NCI-H1417 (cell line): ENCODE data around the gene ARHGAP9.
"Not testable (repeated sequence)": the region's sequence is repeated elsewhere in the genome, so short reads cannot be mapped to it uniquely, and the experiment has no call there.

Source experiments
- DNase-seq, 3 experiments: peaks; one replicate each; lab custom pipeline; 2025; lab: John Stamatoyannopoulos, UW

The ARHGAP9 gene

DNA sequence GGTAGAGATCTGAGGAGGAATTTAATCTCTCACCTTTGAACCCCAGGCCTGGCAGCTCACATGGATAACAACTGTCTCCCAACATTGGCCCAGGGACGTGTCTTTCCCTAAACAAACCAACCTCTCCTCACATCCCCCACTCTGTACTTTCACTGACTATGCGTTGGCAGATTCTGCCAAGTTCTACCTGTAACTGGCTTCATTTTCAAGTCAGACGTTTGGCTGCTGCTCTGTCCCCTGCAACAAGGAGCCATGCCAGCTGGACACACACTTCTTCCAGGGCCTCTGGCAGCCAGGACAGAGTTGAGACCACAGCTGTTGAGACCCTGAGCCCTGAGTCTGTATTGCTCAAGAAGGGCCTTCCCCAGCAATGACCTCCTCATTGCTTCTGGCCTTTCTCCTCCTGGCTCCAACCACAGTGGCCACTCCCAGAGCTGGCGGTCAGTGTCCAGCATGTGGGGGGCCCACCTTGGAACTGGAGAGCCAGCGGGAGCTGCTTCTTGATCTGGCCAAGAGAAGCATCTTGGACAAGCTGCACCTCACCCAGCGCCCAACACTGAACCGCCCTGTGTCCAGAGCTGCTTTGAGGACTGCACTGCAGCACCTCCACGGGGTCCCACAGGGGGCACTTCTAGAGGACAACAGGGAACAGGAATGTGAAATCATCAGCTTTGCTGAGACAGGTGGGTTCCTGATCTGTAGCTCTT, 45.0 kb downstream of the ARHGAP9 start, which contains the start of gene INHBC:
Gene INHBC (plus strand): TSS at position 268 of the 707 bp plus-strand sequence. CDS start 103 bp downstream, at position 371.
- no peak for DNase-seq

- DNase-seq = no peak
These were observed 46.3 kb downstream of the ARHGAP9 start for GRCh38 chr12:57433370-57433769.

DNA sequence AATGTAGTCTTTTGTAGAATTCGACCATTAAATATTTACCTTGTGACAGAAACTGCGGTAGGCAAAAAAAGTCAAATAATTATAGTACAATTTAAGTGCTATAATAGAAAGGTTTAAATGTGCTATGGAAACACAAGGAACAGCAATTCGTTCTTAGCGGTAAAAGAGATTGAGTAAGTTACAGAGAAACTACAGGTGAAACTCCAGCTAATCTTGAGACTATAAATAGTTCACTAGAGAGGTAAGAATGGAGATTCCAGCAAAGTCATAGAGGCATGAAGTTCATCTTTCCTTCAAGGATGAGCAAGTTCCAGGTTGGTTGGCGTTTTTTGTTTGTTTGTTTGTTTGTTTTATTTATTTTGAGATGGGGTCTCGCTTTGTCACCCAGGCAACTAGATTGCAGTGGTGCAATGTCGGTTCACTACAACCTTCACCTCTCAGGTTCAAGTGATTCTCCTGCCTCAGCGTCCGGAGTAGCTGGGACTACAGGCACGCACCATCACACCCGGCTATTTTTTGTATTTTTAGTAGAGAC, 47.9 kb downstream of the ARHGAP9 start:
- no peak for DNase-seq

- DNase-seq = peak; percentile 96 to 98 (median 96)
These were observed 48.6 kb downstream of the ARHGAP9 start, which contains the start of gene R3HDM2 for GRCh38 chr12:57430931-57431566. Gene R3HDM2 (minus strand): TSS chr12:57431043. CDS start chr12:57310428, 120,615 bp downstream.

DNA sequence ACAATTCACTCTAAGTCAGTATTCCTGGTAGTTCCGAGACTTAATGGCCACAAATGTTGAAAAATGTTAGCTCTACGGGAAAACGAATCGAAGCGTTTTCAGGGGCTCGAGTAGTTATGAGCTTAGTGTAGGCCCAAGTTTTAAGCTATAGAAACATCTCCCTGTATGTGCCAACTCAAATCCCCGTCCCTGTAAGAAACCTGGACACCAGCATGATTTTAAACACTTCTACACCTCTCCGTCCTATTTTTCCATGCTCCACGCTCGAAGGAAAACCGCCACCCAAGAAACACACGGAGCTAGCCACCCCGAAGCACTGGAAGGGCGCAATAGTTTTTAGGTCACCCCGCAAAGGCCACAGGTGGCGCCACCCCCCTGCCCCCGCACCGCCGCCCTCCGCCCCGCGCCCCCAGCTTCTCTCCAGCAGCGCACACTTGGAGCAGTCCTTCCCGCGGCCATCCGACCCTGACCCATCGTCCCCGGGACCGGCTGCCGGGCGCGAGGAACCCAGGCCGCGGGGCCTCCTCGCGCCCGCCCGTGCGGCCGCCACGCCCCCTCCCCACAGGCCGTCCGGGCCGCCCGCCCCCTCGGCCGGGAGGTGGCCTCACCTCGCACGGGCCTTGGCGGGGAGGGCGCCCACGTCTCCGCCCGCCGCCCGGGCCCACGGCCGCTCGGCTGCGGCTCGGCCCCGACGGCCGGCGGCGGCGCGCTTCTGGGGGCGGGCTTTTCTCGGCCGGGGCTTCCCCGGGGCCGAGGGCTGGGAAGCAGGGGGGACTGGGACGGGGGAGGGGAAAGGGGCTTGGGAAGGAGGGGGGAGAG, 49.3 kb downstream of the ARHGAP9 start:
- peak in 2 of 3 experiments; percentile 81 to 91 for DNase-seq

GRCh38 chr12:57429473-57430111, 50.1 kb downstream of the ARHGAP9 start:
- no peak for DNase-seq

- DNase-seq = no peak
These were observed 50.7 kb downstream of the ARHGAP9 start for GRCh38 chr12:57428965-57429364.

DNA sequence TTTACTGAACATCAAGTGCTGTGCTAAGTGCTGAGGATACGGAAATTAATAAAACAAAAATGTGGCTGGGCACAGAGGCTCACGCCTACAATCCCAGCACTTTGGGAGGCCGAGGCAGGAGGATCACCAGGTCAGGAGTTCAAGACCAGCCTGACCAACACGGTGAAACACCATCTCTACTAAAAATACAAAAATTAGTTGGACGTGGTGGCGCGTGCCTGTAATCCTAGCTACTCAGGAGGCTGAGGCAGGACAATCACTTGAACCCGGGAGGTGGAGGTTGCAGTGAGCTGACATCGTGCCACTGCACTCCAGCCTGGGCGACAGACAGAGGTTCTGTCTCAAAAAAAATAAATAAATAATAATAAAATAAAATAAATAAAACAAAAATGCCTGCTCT, 52.7 kb downstream of the ARHGAP9 start:
- DNase-seq = not testable (repeated sequence)
